PC-9 (cell line): Measurements from ENCODE around the gene TMEM161A. TPM values are rescaled to one million over a fixed set of nuclear protein-coding genes. Genes with fewer than 3 reads are reported as not detected.

Experiments
- BruUV-seq: library from RNA; stranded (reverse); fragments of 400-500 nt; replicated peaks from 2 replicates; lab custom pipeline; 2021; lab: Mats Ljungman, UMichigan
- CTCF ChIA-PET: fragments of 300-600 bp; sonication (Branson Sonifier 250); formaldehyde crosslinking; loops from one replicate; lab custom pipeline; 2022; ENCODE audit warnings: antibody characterized with exemption; lab: Charles Lee
- POLR2A ChIA-PET: fragments of 300-600 bp; sonication (Branson Sonifier 250); formaldehyde crosslinking; loops from one replicate; lab custom pipeline; 2022; ENCODE audit warnings: antibody characterized with exemption; ENCODE audit not compliant: unreplicated experiment; lab: Charles Lee
- DNase-seq, 2 experiments: peaks; one replicate each; pipeline versions ENCODE4 v3.0.0 to v3.0.0-alpha.2; 2015 to 2022; ENCODE audit warnings: mixed read lengths in 1 of 2
- H2AFZ ChIP-seq: fragments of 200-600 bp; sonication (generic); 2 replicates; pipeline ENCODE4 v1.8.1; 2017; ENCODE audit warnings: antibody characterized with exemption
- H3F3A ChIP-seq: fragments of 200-600 bp; sonication (generic); 2 replicates; pipeline ENCODE4 v1.8.1; 2017; ENCODE audit warnings: antibody characterized with exemption, mild to moderate bottlenecking, low read depth; ENCODE audit not compliant: insufficient read depth
- H3K27ac ChIP-seq: fragments of 200-600 bp; sonication (generic); 2 replicates; pipeline ENCODE4 v1.6.1; 2016; ENCODE audit warnings: mixed run types
- H3K27me3 ChIP-seq: fragments of 200-600 bp; sonication (generic); 2 replicates; pipeline ENCODE4 v1.6.1; 2016; ENCODE audit warnings: low read depth, mixed run types; ENCODE audit not compliant: insufficient read depth
- H3K36me3 ChIP-seq: fragments of 200-600 bp; sonication (generic); 2 replicates; pipeline ENCODE4 v1.6.1; 2016; ENCODE audit warnings: low read depth, mixed run types
- H3K4me1 ChIP-seq: fragments of 200-600 bp; sonication (generic); replicated peaks from 2 replicates; pipeline ENCODE4 v1.6.1; 2016; ENCODE audit warnings: mixed run types; ENCODE audit not compliant: insufficient read depth
- H3K4me2 ChIP-seq: fragments of 200-600 bp; sonication (generic); 2 replicates; pipeline ENCODE4 v1.6.1; 2017; ENCODE audit warnings: mixed run types
- H3K4me3 ChIP-seq: fragments of 200-600 bp; sonication (generic); 2 replicates; pipeline ENCODE4 v1.6.1; 2016; ENCODE audit warnings: mixed run types
- H3K79me2 ChIP-seq: fragments of 200-600 bp; sonication (generic); 2 replicates; pipeline ENCODE4 v1.6.1; 2017; ENCODE audit warnings: low read depth, mixed run types
- H3K9me2 ChIP-seq: fragments of 200-600 bp; sonication (generic); 2 replicates; pipeline ENCODE4 v1.8.1; 2017; ENCODE audit warnings: mild to moderate bottlenecking; ENCODE audit not compliant: insufficient read depth
- H3K9me3 ChIP-seq: fragments of 200-600 bp; sonication (generic); 2 replicates; pipeline ENCODE4 v1.8.1; 2016; ENCODE audit warnings: low read depth; ENCODE audit not compliant: insufficient read depth
- H4K20me1 ChIP-seq: fragments of 200-600 bp; sonication (generic); 2 replicates; pipeline ENCODE4 v1.8.1; 2017; ENCODE audit not compliant: insufficient read depth
- EZH2 ChIP-seq: fragments of 200-600 bp; sonication (generic); IDR thresholded peaks from 2 replicates; pipeline ENCODE4 v1.8.0; 2017; ENCODE audit warnings: antibody characterized with exemption, low read depth
- intact Hi-C: fragments of 100-400 bp; cut with micrococcal nuclease; formaldehyde crosslinking; loops from one replicate; pipeline ENCODE4 v1.10.0; 2022; ENCODE audit not compliant: unreplicated experiment
- total RNA-seq: library from RNA; stranded (reverse); gene quantifications from 2 replicates; pipeline ENCODE4 v1.2.3, GENCODE V29; 2021
- TF ChIP-seq, protein P1 (sequence below): fragments of 200-600 bp; sonication (generic); conservative IDR thresholded peaks from 2 replicates; pipeline ENCODE4 v1.6.1; 2017; ENCODE audit warnings: mixed run types, antibody characterized with exemption, mild to moderate bottlenecking, moderate library complexity

Gene TMEM161A
- total RNA-seq, 1 experiment from 2014 or later: 41.1 TPM

DNA sequence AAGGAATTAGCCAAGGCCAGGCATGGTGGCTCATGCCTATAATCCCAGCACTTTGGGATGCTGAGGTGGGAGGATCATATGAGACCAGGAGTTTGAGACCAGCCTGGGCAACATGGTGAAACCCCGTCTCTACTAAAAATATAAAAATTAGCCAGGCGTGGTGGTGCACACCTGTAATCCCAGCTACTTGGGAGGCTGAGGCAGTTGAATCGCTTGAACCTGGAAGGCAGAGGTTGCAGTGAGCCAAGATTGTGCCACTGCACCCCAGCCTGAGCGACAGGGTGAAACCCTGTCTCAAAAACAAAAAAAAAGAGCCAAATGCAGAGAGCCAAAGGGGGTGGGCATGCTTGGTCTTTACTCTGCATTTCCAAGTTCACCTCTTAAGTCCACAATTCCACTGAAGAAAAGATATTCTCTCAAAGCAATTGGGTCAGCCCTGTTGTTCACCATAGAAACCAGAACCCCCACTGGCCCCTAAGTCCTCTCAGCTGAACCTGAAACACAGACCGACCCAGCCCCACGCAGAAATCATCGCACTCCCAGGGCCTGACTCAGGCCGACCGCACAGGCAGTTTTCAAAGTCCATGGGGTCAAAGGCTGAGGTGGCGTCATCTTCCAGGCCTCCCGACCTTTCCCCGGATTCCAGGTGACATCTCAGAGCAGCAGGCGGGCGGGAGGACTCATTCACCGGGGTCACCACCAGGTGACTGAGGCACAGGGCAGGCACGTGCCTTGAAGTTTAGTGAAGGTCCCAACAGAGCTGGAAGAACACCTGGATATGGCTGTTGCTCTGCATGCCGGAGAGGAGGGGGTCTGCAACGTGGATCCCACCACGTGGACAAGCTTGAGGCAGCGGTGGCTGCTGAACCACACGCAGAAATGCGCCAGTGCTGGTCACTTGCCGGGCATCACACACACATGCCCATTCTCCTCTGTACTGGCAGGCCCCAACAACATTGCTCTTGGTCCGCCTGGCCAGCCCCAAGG is 41.3 kb downstream of the TMEM161A start:
- no TSS peak for BruUV-seq
- H3K4me1 ChIP-seq: peaks cover 52% of the 10 kb centered on the region

GRCh38 chr19:19095691-19096090 is 42.6 kb downstream of the TMEM161A start:
- H3K27ac ChIP-seq: no peak overlapping the region
- TF ChIP-seq, protein P1, sequence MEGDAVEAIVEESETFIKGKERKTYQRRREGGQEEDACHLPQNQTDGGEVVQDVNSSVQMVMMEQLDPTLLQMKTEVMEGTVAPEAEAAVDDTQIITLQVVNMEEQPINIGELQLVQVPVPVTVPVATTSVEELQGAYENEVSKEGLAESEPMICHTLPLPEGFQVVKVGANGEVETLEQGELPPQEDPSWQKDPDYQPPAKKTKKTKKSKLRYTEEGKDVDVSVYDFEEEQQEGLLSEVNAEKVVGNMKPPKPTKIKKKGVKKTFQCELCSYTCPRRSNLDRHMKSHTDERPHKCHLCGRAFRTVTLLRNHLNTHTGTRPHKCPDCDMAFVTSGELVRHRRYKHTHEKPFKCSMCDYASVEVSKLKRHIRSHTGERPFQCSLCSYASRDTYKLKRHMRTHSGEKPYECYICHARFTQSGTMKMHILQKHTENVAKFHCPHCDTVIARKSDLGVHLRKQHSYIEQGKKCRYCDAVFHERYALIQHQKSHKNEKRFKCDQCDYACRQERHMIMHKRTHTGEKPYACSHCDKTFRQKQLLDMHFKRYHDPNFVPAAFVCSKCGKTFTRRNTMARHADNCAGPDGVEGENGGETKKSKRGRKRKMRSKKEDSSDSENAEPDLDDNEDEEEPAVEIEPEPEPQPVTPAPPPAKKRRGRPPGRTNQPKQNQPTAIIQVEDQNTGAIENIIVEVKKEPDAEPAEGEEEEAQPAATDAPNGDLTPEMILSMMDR: no peak
- TF ChIP-seq EZH2: no peak
- ChIA-PET POLR2A (no interaction called here), CTCF (no interaction called here)
- H3K27me3 ChIP-seq: no peaks in the 10 kb centered on the region
- H3K9me3 ChIP-seq: no peaks in the 10 kb centered on the region
- DNase-seq: no peak
- intact Hi-C loops: no loop called here
- no peak overlapping the region for H2AFZ ChIP-seq
- no peaks in the 10 kb centered on the region for H3K36me3 ChIP-seq
- peaks cover 52% of the 10 kb centered on the region for H3K4me1 ChIP-seq
- H3K4me2 ChIP-seq: no peak overlapping the region
- no peak overlapping the region for H3K4me3 ChIP-seq
- no peaks in the 10 kb centered on the region for H3K9me2 ChIP-seq
- peaks cover 14% of the 10 kb centered on the region; the same call in 1 of the 2 replicates for H3F3A ChIP-seq
- H4K20me1 ChIP-seq: no peaks in the 10 kb centered on the region
- no peaks in the 10 kb centered on the region for H3K79me2 ChIP-seq
- BruUV-seq: no TSS peak

More for the DNA sequence above, 41.3 kb downstream of the TMEM161A start:
- ChIA-PET CTCF (interaction anchor here (0.5 to 0.6 kb wide), 2 partner anchors 20 to 768 kb away, joined by 3 to 5 read pairs; no protein-coding TSS in a partner anchor), POLR2A (no interaction called here)
- peak overlapping the region; percentile 48 for H3K4me2 ChIP-seq
- no peak overlapping the region for H3K4me3 ChIP-seq
- H3K79me2 ChIP-seq: no peaks in the 10 kb centered on the region
- no peaks in the 10 kb centered on the region for H3K27me3 ChIP-seq
- DNase-seq: peak; percentile 77 to 95
- intact Hi-C loops: no loop called here
- no peaks in the 10 kb centered on the region for H3K36me3 ChIP-seq
- H2AFZ ChIP-seq: no peak overlapping the region
- no peaks in the 10 kb centered on the region for H3K9me3 ChIP-seq
- no peaks in the 10 kb centered on the region for H4K20me1 ChIP-seq
- no peaks in the 10 kb centered on the region for H3K9me2 ChIP-seq
- H3K27ac ChIP-seq: peak overlapping the region; percentile 79
- H3F3A ChIP-seq: peaks cover 14% of the 10 kb centered on the region; the same call in 1 of the 2 replicates
- TF ChIP-seq, protein P1: no peak
- TF ChIP-seq EZH2: no peak

DNA sequence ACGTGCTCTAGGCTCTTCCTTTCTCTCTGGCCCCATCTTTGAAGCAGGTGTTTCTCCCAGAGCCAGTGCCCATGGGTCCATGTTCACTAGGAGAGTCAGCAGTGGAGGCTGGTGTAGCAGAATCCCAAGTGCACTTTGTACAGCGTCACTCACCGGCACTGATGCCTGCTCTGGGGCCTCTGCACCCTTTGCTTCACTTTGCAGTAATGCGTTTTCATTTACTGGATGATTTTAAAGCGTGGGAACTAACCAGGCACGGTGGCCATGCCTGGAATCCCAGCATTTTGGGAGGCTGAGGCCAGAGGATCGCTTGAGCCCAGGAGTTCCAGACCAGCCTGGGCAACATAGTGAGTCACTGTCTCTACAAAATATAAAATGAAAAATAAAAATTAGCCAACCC is 43.8 kb downstream of the TMEM161A start:
- no peaks in the 10 kb centered on the region for H3K27me3 ChIP-seq
- peaks cover 14% of the 10 kb centered on the region; the same call in 1 of the 2 replicates for H3F3A ChIP-seq
- peaks cover 51% of the 10 kb centered on the region for H3K4me1 ChIP-seq
- H3K9me2 ChIP-seq: no peaks in the 10 kb centered on the region
- no peaks in the 10 kb centered on the region for H3K79me2 ChIP-seq
- no peak overlapping the region for H2AFZ ChIP-seq
- BruUV-seq: no TSS peak
- intact Hi-C loops: no loop called here
- H3K36me3 ChIP-seq: no peaks in the 10 kb centered on the region
- no peak overlapping the region for H3K27ac ChIP-seq
- POLR2A ChIA-PET: interaction anchor here (0.6 kb wide), 2 partner anchors 106 to 560 kb away, joined by 4 to 7 read pairs; no protein-coding TSS in a partner anchor
- no peaks in the 10 kb centered on the region for H4K20me1 ChIP-seq
- TF ChIP-seq EZH2: no peak
- TF ChIP-seq, protein P1: no peak
- CTCF ChIA-PET: interaction anchor here (0.6 kb wide), 1 partner anchor 35 kb away, joined by 6 read pairs; no protein-coding TSS in a partner anchor
- H3K9me3 ChIP-seq: no peaks in the 10 kb centered on the region
- no peak overlapping the region for H3K4me3 ChIP-seq
- 0 out of 2 replicates have a peak overlapping the region, but pooled peaks have one; percentile 11 for H3K4me2 ChIP-seq
- no peak for DNase-seq
